K562 (cell line): ENCODE data around the gene METAP2.

Experiments
- CTBP1 ChIP-seq: fragments of 450-650 bp; IDR thresholded peaks from 2 replicates; pipeline ENCODE4 v1.6.1; 2016; ENCODE audit warnings: borderline replicate concordance
- NCOR1 ChIP-seq: fragments of 450-650 bp; IDR thresholded peaks from 2 replicates; pipeline ENCODE4 v1.6.1; 2016; ENCODE audit warnings: mild to moderate bottlenecking, moderate library complexity
- RBBP5 ChIP-seq: fragments of 200-600 bp; sonication (generic); IDR thresholded peaks from 2 replicates; pipeline ENCODE4 v1.6.1; 2012; ENCODE audit warnings: borderline replicate concordance, mild to moderate bottlenecking, low read length, control low read depth, inconsistent platforms; ENCODE audit not compliant: insufficient read depth, poor library complexity, severe bottlenecking
- TCF7L2 ChIP-seq: fragments of 150-350 bp; IDR thresholded peaks from 2 replicates; pipeline ENCODE4 v1.6.1; 2016; ENCODE audit warnings: low read depth, mild to moderate bottlenecking, low read length, moderate library complexity
- TEAD4 ChIP-seq, 2 experiments: sonication (generic) in 1 of 2; formaldehyde crosslinking in 1 of 2; IDR thresholded peaks; 2 replicates each; pipeline versions ENCODE4 v1.6.1 to v1.8.0; 2012 to 2022; ENCODE audit warnings: borderline replicate concordance in 1 of 2, inconsistent platforms in 1 of 2, low read length in 1 of 2, mild to moderate bottlenecking in 1 of 2, missing genetic modification reagents in 1 of 2
- XRCC5 ChIP-seq: fragments of 200-400 bp; formaldehyde crosslinking; IDR thresholded peaks from 2 replicates; pipeline ENCODE4 v1.6.1; 2017; ENCODE audit warnings: low read depth, mild to moderate bottlenecking, low read length
- ZNF24 ChIP-seq: fragments of 450-650 bp; IDR thresholded peaks from 2 replicates; pipeline ENCODE4 v1.6.1; 2016
- ZNF75A ChIP-seq: fragments of 450-650 bp; formaldehyde crosslinking; IDR thresholded peaks from 2 replicates; pipeline ENCODE4 v1.4.0; 2020; ENCODE audit warnings: mild to moderate bottlenecking
- TF ChIP-seq, protein P1 (sequence below), 3 experiments: IDR thresholded peaks in 2 of 3; conservative IDR thresholded peaks in 1 of 3; 2 replicates each; pipeline ENCODE4 v1.5.1; 2011 to 2012; ENCODE audit warnings: low read length in 3 of 3, mild to moderate bottlenecking in 3 of 3, control low read depth in 2 of 3, improper control_type of control experiment in 1 of 3, inconsistent platforms in 1 of 3, low read depth in 1 of 3, mixed read lengths in 1 of 3, moderate library complexity in 1 of 3; ENCODE audit not compliant: insufficient read depth in 2 of 3
- TF ChIP-seq, protein P2 (sequence below): fragments of 450-650 bp; IDR thresholded peaks from 2 replicates; pipeline ENCODE4 v1.6.1; 2016
- TF ChIP-seq, protein P3 (sequence below): fragments of 250-450 bp; sonication (Bioruptor Pico); IDR thresholded peaks from 2 replicates; pipeline ENCODE4 v1.4.0; 2020; ENCODE audit warnings: mild to moderate bottlenecking, moderate library complexity
- TF ChIP-seq, protein P4 (sequence below): fragments of 450-650 bp; formaldehyde crosslinking; IDR thresholded peaks from 2 replicates; pipeline ENCODE4 v1.4.0; 2022; ENCODE audit warnings: missing genetic modification characterization

DNA sequence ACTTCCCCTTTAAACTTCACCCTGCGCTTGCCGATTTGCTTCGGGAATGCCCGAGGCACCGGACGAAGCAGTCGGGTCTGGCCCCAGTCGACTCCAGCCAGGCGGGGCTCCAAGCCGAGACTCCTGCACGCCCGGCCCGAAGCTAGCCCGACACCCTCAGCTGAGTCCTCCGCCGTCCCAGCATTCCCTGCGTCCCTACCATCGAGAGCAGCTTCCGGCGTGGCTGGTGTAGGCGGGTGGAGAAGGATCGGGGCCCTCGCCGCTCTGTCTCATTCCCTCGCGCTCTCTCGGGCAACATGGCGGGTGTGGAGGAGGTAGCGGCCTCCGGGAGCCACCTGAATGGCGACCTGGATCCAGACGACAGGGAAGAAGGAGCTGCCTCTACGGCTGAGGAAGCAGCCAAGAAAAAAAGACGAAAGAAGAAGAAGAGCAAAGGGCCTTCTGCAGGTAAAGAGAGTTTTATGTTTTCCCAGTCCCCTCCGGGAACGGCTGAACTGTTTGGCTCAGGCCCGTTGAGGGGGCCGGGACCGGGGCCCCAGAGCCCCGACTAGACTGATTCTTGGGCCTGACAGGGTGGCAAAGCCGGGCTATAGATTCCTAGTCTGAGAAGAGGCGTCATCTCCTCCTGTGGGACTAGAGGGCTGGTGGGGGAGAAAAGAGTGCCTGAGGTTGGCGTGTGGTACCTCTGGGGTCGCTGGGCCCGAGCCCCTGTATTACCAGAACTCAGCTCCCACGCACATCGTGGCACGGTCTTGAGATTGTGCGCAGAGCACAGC is at the start of gene METAP2:
- TF ChIP-seq, protein P1, sequence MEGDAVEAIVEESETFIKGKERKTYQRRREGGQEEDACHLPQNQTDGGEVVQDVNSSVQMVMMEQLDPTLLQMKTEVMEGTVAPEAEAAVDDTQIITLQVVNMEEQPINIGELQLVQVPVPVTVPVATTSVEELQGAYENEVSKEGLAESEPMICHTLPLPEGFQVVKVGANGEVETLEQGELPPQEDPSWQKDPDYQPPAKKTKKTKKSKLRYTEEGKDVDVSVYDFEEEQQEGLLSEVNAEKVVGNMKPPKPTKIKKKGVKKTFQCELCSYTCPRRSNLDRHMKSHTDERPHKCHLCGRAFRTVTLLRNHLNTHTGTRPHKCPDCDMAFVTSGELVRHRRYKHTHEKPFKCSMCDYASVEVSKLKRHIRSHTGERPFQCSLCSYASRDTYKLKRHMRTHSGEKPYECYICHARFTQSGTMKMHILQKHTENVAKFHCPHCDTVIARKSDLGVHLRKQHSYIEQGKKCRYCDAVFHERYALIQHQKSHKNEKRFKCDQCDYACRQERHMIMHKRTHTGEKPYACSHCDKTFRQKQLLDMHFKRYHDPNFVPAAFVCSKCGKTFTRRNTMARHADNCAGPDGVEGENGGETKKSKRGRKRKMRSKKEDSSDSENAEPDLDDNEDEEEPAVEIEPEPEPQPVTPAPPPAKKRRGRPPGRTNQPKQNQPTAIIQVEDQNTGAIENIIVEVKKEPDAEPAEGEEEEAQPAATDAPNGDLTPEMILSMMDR (IDR thresholded peaks at IDR 0.05 in 2 of 3, conservative IDR thresholded peaks at IDR 0.05 in 1 of 3; ENCODE audit: insufficient read depth in 2 of 3, low read depth in 1 of 3, low read length in 3 of 3): no peak
- TF ChIP-seq NCOR1: no peak
- TF ChIP-seq XRCC5: peak; percentile 83; the same call in 1 of the 2 replicates
- no peak for TF ChIP-seq ZNF24
- TF ChIP-seq, protein P2, sequence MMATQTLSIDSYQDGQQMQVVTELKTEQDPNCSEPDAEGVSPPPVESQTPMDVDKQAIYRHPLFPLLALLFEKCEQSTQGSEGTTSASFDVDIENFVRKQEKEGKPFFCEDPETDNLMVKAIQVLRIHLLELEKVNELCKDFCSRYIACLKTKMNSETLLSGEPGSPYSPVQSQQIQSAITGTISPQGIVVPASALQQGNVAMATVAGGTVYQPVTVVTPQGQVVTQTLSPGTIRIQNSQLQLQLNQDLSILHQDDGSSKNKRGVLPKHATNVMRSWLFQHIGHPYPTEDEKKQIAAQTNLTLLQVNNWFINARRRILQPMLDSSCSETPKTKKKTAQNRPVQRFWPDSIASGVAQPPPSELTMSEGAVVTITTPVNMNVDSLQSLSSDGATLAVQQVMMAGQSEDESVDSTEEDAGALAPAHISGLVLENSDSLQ: 0 out of 2 replicates have a peak, but pooled peaks have one; percentile 9
- TF ChIP-seq, protein P3, sequence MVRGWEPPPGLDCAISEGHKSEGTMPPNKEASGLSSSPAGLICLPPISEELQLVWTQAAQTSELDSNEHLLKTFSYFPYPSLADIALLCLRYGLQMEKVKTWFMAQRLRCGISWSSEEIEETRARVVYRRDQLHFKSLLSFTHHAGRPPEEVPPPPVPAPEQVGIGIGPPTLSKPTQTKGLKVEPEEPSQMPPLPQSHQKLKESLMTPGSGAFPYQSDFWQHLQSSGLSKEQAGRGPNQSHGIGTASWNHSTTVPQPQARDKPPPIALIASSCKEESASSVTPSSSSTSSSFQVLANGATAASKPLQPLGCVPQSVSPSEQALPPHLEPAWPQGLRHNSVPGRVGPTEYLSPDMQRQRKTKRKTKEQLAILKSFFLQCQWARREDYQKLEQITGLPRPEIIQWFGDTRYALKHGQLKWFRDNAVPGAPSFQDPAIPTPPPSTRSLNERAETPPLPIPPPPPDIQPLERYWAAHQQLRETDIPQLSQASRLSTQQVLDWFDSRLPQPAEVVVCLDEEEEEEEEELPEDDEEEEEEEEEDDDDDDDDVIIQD (CRISPR knock-in tag): no peak
- TF ChIP-seq TEAD4 (IDR thresholded peaks at IDR 0.05; ENCODE audit: low read length): 0 out of 2 replicates have a peak, but pooled peaks have one; percentile 21
- 0 out of 2 replicates have a peak, but pooled peaks have one; percentile 2 for TF ChIP-seq TEAD4 (CRISPR knock-in tag; IDR thresholded peaks at IDR 0.05; ENCODE audit: borderline replicate concordance)
- TF ChIP-seq RBBP5: peak; percentile 92
- TF ChIP-seq TCF7L2: no peak
- peak; percentile 45; the same call in 1 of the 2 replicates for TF ChIP-seq CTBP1
- TF ChIP-seq ZNF75A (CRISPR knock-in tag): no peak
- TF ChIP-seq, protein P4, sequence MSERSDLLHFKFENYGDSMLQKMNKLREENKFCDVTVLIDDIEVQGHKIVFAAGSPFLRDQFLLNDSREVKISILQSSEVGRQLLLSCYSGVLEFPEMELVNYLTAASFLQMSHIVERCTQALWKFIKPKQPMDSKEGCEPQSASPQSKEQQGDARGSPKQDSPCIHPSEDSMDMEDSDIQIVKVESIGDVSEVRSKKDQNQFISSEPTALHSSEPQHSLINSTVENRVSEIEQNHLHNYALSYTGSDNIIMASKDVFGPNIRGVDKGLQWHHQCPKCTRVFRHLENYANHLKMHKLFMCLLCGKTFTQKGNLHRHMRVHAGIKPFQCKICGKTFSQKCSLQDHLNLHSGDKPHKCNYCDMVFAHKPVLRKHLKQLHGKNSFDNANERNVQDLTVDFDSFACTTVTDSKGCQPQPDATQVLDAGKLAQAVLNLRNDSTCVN: peak; percentile 71; the same call in 1 of the 2 replicates
